H1 (cell line): ENCODE results near the gene CYLD. TPM values are rescaled to one million over a fixed set of nuclear protein-coding genes. Genes with fewer than 3 reads are reported as not detected.

Experiments used
- CTCF ChIA-PET: fragments of 300-600 bp; sonication (Branson Sonifier 250); formaldehyde crosslinking; loops from one replicate; lab custom pipeline; 2021; ENCODE audit not compliant: partially characterized antibody; lab: Charles Lee
- POLR2A ChIA-PET: fragments of 300-600 bp; sonication (Branson Sonifier 250); formaldehyde crosslinking; loops from one replicate; lab custom pipeline; 2021; ENCODE audit warnings: inconsistent platforms; ENCODE audit not compliant: partially characterized antibody; lab: Charles Lee
- DNase-seq, 2 experiments: peaks; one replicate each; pipeline versions ENCODE4 v3.0.0 to v3.0.0-alpha.2; 2010 to 2022; ENCODE audit warnings: low spot score in 2 of 2, low read depth in 1 of 2, mixed read lengths in 1 of 2
- FAIRE-seq: peaks from 2 replicates; lab custom pipeline; 2011; peaks lifted over from hg19 to GRCh38; lab: Jason Lieb, UNC
- H2AFZ ChIP-seq: 2 replicates; pipeline ENCODE4 v1.8.1; 2012; ENCODE audit warnings: low read length, inconsistent platforms
- H2AK5ac ChIP-seq: 2 replicates; pipeline ENCODE4 v1.6.1; 2013; ENCODE audit warnings: low read depth, low read length
- H2BK120ac ChIP-seq: replicated peaks from 2 replicates; pipeline ENCODE3; 2013; ENCODE audit warnings: low read depth, low read length, inconsistent platforms
- H2BK12ac ChIP-seq: 2 replicates; pipeline ENCODE4 v1.6.1; 2013; ENCODE audit warnings: low read depth, low read length
- H2BK15ac ChIP-seq: 2 replicates; pipeline ENCODE4 v1.6.1; 2013; ENCODE audit warnings: low read length
- H2BK20ac ChIP-seq: 2 replicates; pipeline ENCODE4 v1.6.1; 2013; ENCODE audit warnings: low read length
- H2BK5ac ChIP-seq: 2 replicates; pipeline ENCODE4 v1.6.1; 2013; ENCODE audit warnings: low read depth, low read length
- H3K14ac ChIP-seq: 2 replicates; pipeline ENCODE4 v1.6.1; 2013; ENCODE audit warnings: inconsistent platforms; ENCODE audit not compliant: insufficient read length
- H3K18ac ChIP-seq: 2 replicates; pipeline ENCODE4 v1.6.1; 2013; ENCODE audit warnings: low read length; ENCODE audit errors: extremely low read depth
- H3K23ac ChIP-seq: 2 replicates; pipeline ENCODE4 v1.6.1; 2013; ENCODE audit warnings: inconsistent platforms; ENCODE audit not compliant: insufficient read length
- H3K23me2 ChIP-seq: 2 replicates; pipeline ENCODE4 v1.6.1; 2013; ENCODE audit warnings: low read depth, low read length
- H3K27ac ChIP-seq: 2 replicates; pipeline ENCODE4 v1.6.1; 2011; ENCODE audit warnings: low read depth, low read length, inconsistent platforms
- H3K27me3 ChIP-seq, 4 experiments: replicated peaks in 1 of 4; 1 replicate in 1 of 4; 2 replicates in 3 of 4; pipeline versions ENCODE4 v1.6.1 to v1.8.1; 2011 to 2013; ENCODE audit warnings: low read length in 3 of 4, mild to moderate bottlenecking in 3 of 4, inconsistent platforms in 2 of 4, mixed read lengths in 2 of 4, moderate library complexity in 1 of 4; ENCODE audit not compliant: control insufficient read depth in 3 of 4, insufficient read depth in 3 of 4; ENCODE audit errors: extremely low read depth in 1 of 4
- H3K36me3 ChIP-seq, 4 experiments: 2 replicates each; pipeline versions ENCODE4 v1.6.1 to v1.8.1; 2011 to 2013; ENCODE audit warnings: mild to moderate bottlenecking in 4 of 4, low read length in 3 of 4, moderate library complexity in 2 of 4, control low read depth in 1 of 4, inconsistent platforms in 1 of 4; ENCODE audit not compliant: insufficient read depth in 4 of 4, control insufficient read depth in 2 of 4
- H3K4ac ChIP-seq: replicated peaks from 2 replicates; pipeline ENCODE3; 2013; ENCODE audit warnings: low read length, low read depth, mixed read lengths, inconsistent platforms; ENCODE audit not compliant: insufficient read length
- H3K4me1 ChIP-seq, 4 experiments: replicated peaks in 1 of 4; 1 replicate in 1 of 4; 2 replicates in 3 of 4; pipeline versions ENCODE4 v1.6.1 to v1.8.1; 2011 to 2013; ENCODE audit warnings: low read length in 3 of 4, inconsistent platforms in 2 of 4, mixed read lengths in 1 of 4; ENCODE audit not compliant: insufficient read depth in 4 of 4, control insufficient read depth in 3 of 4
- H3K4me2 ChIP-seq, 2 experiments: 2 replicates each; pipeline versions ENCODE4 v1.6.1 to v1.8.1; 2011 to 2013; ENCODE audit warnings: low read depth in 2 of 2, low read length in 2 of 2, control low read depth in 1 of 2, inconsistent platforms in 1 of 2, mild to moderate bottlenecking in 1 of 2; ENCODE audit not compliant: insufficient read depth in 1 of 2
- H3K4me3 ChIP-seq, 4 experiments: fragments of 200-600, 300-600 bp in 1 of 4; sonication (generic), shearing (Covaris generic), sonication (Bioruptor Twin) in 1 of 4; 2 replicates each; pipeline versions ENCODE4 v1.5.1 to v1.8.1; 2011 to 2016; ENCODE audit warnings: low read length in 4 of 4, low read depth in 3 of 4, control low read depth in 2 of 4, inconsistent platforms in 2 of 4, mild to moderate bottlenecking in 2 of 4, mixed read lengths in 1 of 4, moderate library complexity in 1 of 4; ENCODE audit not compliant: insufficient read depth in 2 of 4; ENCODE audit errors: extremely low read depth in 1 of 4
- H3K56ac ChIP-seq: replicated peaks from 2 replicates; pipeline ENCODE3; 2013; ENCODE audit warnings: low read depth, mild to moderate bottlenecking, mixed read lengths, low read length, inconsistent platforms; ENCODE audit not compliant: insufficient read length
- H3K79me1 ChIP-seq: 2 replicates; pipeline ENCODE4 v1.6.1; 2013; ENCODE audit warnings: low read depth, low read length, control low read depth
- H3K79me2 ChIP-seq, 2 experiments: 2 replicates each; pipeline versions ENCODE4 v1.6.1 to v1.8.1; 2012 to 2013; ENCODE audit warnings: low read length in 2 of 2, mild to moderate bottlenecking in 2 of 2, inconsistent platforms in 1 of 2; ENCODE audit not compliant: insufficient read depth in 2 of 2, control insufficient read depth in 1 of 2
- H3K9ac ChIP-seq, 4 experiments: replicated peaks in 1 of 4; 1 replicate in 1 of 4; 2 replicates in 3 of 4; pipeline versions ENCODE4 v1.6.1 to v1.8.1; 2011 to 2013; ENCODE audit warnings: low read depth in 3 of 4, low read length in 3 of 4, control low read depth in 2 of 4, mild to moderate bottlenecking in 2 of 4, moderate library complexity in 2 of 4, inconsistent platforms in 1 of 4; ENCODE audit errors: extremely low read depth in 1 of 4
- H3K9me3 ChIP-seq, 2 experiments: 2 replicates each; pipeline versions ENCODE4 v1.6.1 to v1.8.1; 2012 to 2013; ENCODE audit warnings: mild to moderate bottlenecking in 2 of 2, moderate library complexity in 2 of 2, control low read depth in 1 of 2, inconsistent platforms in 1 of 2, low read depth in 1 of 2, low read length in 1 of 2, mixed read lengths in 1 of 2; ENCODE audit not compliant: insufficient read depth in 2 of 2
- H4K20me1 ChIP-seq, 2 experiments: replicated peaks in 1 of 2; 2 replicates each; pipeline versions ENCODE3 to v1.8.1; 2011 to 2013; ENCODE audit warnings: inconsistent platforms in 2 of 2, low read length in 2 of 2, mild to moderate bottlenecking in 1 of 2; ENCODE audit not compliant: insufficient read depth in 2 of 2, control insufficient read depth in 1 of 2
- H4K5ac ChIP-seq: 2 replicates; pipeline ENCODE4 v1.6.1; 2013; ENCODE audit warnings: low read length, low read depth, mixed read lengths, inconsistent platforms; ENCODE audit not compliant: insufficient read length
- H4K8ac ChIP-seq: 2 replicates; pipeline ENCODE4 v1.8.0; 2013; ENCODE audit warnings: mild to moderate bottlenecking, moderate library complexity, low read length, inconsistent platforms; ENCODE audit not compliant: insufficient read depth; ENCODE audit errors: extremely low read depth
- H4K91ac ChIP-seq: replicated peaks from 2 replicates; pipeline ENCODE3; 2013; ENCODE audit warnings: low read length, mixed read lengths, inconsistent platforms; ENCODE audit not compliant: insufficient read length
- JUN ChIP-seq: IDR thresholded peaks from 2 replicates; pipeline ENCODE4 v1.6.1; 2011; ENCODE audit warnings: low read depth, mild to moderate bottlenecking, improper control_type of control experiment, low read length
- SP1 ChIP-seq: IDR thresholded peaks from 2 replicates; pipeline ENCODE4 v1.6.1; 2011; ENCODE audit warnings: low read depth, low read length
- WGBS, 2 experiments: shearing (Covaris generic) in 1 of 2; methylation state at CpG; one replicate each; pipeline versions ENCODE4 v1.1.6 to v1.1.7; 2013 to 2015; ENCODE audit warnings: low lambda C conversion rate in 2 of 2, mixed read lengths in 2 of 2, inconsistent platforms in 1 of 2, low coverage in 1 of 2, missing lambda C conversion rate in 1 of 2; ENCODE audit not compliant: insufficient replicate concordance in 2 of 2, insufficient coverage in 1 of 2, insufficient read length in 1 of 2; ENCODE audit errors: extremely low coverage in 1 of 2, missing lambda C conversion rate in 1 of 2; 5-methylcytosine and 5-hydroxymethylcytosine counted together
- polyA plus RNA-seq, 7 experiments: library from polyadenylated mRNA; depleted of rRNA in 3 of 7; stranded (reverse) in 5 of 7; unstranded in 2 of 7; fragments of >200 nt in 5 of 7; fragments of 200-250 nt in 2 of 7; gene quantifications; 1 replicate in 5 of 7; 2 replicates in 1 of 7; 4 replicates in 1 of 7; pipeline versions ENCODE4 v1.2.1 to v1.2.3, GENCODE V29; 2011 to 2013; ENCODE audit warnings: missing spikeins in 2 of 7, mixed read lengths in 2 of 7
- total RNA-seq: library from RNA; stranded (reverse); fragmentation: NEBNext Ultra II Directional; extraction: Animal tissue kit (Norgen Biotek cat#: 25700); gene quantifications from 2 replicates; pipeline ENCODE4 v1.2.1, GENCODE V29; 2021

Gene CYLD
- total and polyA plus RNA-seq, 2 of the 8 experiments (the other 6 are each of a cell fraction or from before 2014, with no cell fraction given): 3.7 to 18.8 TPM

DNA sequence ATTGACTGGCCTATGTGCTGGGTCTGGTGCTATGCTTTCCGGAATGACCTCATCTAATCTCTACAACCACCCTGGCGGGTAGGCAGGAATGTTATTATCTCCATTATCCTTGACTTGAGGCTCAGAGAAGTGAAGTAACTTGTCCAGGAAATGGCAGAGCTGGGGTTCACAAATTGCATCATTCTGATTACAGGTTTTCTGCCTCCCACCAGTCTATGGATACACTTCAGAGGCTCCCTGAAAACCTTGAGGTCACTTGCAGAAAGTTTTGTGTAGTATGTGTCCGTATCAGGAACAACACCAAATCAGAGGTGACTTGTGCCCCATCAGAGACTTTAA lies 29.4 kb upstream of the CYLD start:
- H2BK120ac ChIP-seq: no peak overlapping the region
- TF ChIP-seq JUN (no peak), SP1 (no peak)
- TF ChIP-seq, all 59 proteins: peak for 0
- H2BK20ac ChIP-seq: no peak overlapping the region
- no peak overlapping the region for H2AK5ac ChIP-seq
- no peak overlapping the region for H2BK12ac ChIP-seq
- no peaks in the 10 kb centered on the region for H3K27me3 ChIP-seq
- H2BK5ac ChIP-seq: no peak overlapping the region
- no peaks in the 10 kb centered on the region for H3K79me1 ChIP-seq
- no peak overlapping the region for H3K4me3 ChIP-seq
- ChIA-PET POLR2A (no interaction called here), CTCF (interaction anchor here (1.0 to 2.5 kb wide), 3 partner anchors 8 to 93 kb away, joined by 3 to 9 read pairs (median 4); no protein-coding TSS in a partner anchor)
- peaks cover 0 to 3% (median 0%) of the 10 kb centered on the region in 4 experiments; a peak in 1 of 7 replicates for H3K4me1 ChIP-seq
- no peaks in the 10 kb centered on the region for H3K79me2 ChIP-seq
- H3K14ac ChIP-seq: no peak overlapping the region
- FAIRE-seq (no peak), DNase-seq (no peak)
- whole genome bisulfite sequencing, 2 experiments: 59% methylated on average over 3 of the region's 3 CpGs; no CpG with 5 or more reads in 1 of the 2 experiments
- no peaks in the 10 kb centered on the region for H3K9me3 ChIP-seq
- H3K23ac ChIP-seq: no peak overlapping the region
- H3K9ac ChIP-seq: no peak overlapping the region
- no peak overlapping the region for H3K4me2 ChIP-seq
- H3K23me2 ChIP-seq: peaks cover 2% of the 10 kb centered on the region; the same call in 1 of the 2 replicates
- no peak overlapping the region for H3K27ac ChIP-seq
- H4K8ac ChIP-seq: no peak overlapping the region
- H4K91ac ChIP-seq: no peak overlapping the region
- no peak overlapping the region for H2BK15ac ChIP-seq
- H3K18ac ChIP-seq: no peak overlapping the region
- no peaks in the 10 kb centered on the region for H3K36me3 ChIP-seq
- H4K5ac ChIP-seq: no peak overlapping the region
- H2AFZ ChIP-seq: no peak overlapping the region
- H3K4ac ChIP-seq: no peak overlapping the region
- H3K56ac ChIP-seq: no peak overlapping the region
- H4K20me1 ChIP-seq: no peaks in the 10 kb centered on the region
